ES-I3 (cell line): ENCODE measurements around the gene HNRNPA3.
"Not testable (repeated sequence)": the region's sequence is repeated elsewhere in the genome, so short reads cannot be mapped to it uniquely, and the experiment has no call there.

ENCODE experiments used
- H3K36me3 ChIP-seq: 2 replicates; pipeline ENCODE4 v1.6.1; 2013; ENCODE audit warnings: mild to moderate bottlenecking, low read length, control low read depth, moderate library complexity; ENCODE audit not compliant: insufficient read depth
- H3K4me1 ChIP-seq: 2 replicates; pipeline ENCODE4 v1.6.1; 2013; ENCODE audit warnings: mild to moderate bottlenecking, control low read depth, low read length; ENCODE audit not compliant: insufficient read depth
- H3K9ac ChIP-seq: 2 replicates; pipeline ENCODE4 v1.6.1; 2013; ENCODE audit warnings: low read depth, mild to moderate bottlenecking, low read length, moderate library complexity
- H3K9me3 ChIP-seq: 2 replicates; pipeline ENCODE4 v1.6.1; 2013; ENCODE audit warnings: mild to moderate bottlenecking, low read length, moderate library complexity; ENCODE audit not compliant: control insufficient read depth, insufficient read depth

Gene HNRNPA3

DNA sequence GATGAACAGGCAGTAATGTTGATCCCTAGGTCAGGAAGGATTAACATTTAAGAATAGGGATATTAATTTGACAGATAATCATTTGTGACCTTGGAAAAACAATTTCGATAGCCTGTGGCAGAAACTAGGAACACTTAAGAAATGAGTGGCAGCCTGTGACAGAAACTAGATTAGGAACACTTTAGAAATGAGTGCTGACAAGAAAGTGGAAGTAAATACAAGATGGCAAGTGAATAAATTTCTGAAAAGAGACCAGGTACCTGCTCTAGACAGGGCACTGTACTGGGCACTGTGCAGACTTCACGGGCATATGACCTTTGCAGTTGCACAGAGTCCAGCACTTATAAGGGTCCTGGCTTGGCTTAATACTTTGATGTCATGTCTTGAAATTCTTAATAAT lies 5.5 kb upstream of the HNRNPA3 start:
- H3K36me3 ChIP-seq: no peaks in the 10 kb centered on the region
- peaks cover 11% of the 10 kb centered on the region; the same call in 1 of the 2 replicates for H3K4me1 ChIP-seq
- no peaks in the 10 kb centered on the region for H3K9me3 ChIP-seq
- no peak overlapping the region for H3K9ac ChIP-seq

DNA sequence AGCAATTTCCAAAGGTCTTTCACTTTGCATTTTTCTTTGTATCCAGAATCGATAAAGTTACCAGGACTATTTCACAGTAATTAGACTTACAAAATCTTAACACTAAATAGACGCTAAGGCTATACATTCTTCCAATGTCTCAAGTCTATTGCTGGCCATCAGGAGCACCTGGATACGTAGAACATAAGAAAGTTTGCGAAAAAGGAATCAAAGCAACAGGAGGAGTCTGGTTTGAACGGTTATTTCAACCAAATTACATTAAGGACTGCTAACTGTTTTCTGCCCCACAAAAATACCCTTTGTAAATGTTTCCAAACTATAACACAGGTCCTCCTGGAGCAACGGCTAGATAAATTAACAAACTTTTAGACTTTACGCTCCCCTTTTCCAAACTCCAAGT lies 1.4 kb upstream of the HNRNPA3 start:
- H3K36me3 ChIP-seq: peaks cover 8% of the 10 kb centered on the region
- H3K4me1 ChIP-seq: peaks cover 3% of the 10 kb centered on the region; the same call in 1 of the 2 replicates
- H3K9me3 ChIP-seq: no peaks in the 10 kb centered on the region
- peak overlapping the region; percentile 83 for H3K9ac ChIP-seq

DNA sequence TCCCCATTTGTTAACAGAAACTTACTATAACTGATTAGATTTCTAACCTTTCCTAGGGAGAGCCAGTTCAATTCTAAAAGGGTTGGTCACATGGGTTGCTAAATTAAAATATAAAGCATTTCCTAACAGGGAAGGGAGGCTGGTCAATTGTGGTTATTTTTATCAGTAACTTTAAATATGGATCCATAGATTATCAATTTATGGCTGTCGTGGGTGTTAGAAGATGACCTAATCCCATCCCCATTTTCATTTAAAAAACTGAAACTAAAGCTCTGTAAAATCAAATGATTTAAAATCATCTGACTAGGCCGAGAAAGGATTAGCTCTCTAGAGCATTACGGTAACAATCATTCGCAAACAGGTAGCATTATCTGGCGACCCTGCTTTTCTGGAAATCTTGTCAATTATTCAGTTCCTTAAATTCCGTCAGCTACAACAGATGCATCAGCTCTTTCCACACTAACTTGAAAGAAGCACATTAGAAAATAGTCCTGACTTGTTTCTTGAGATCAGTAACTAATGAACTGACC lies 953 bp upstream of the HNRNPA3 start:
- H3K4me1 ChIP-seq: peaks cover 3% of the 10 kb centered on the region; the same call in 1 of the 2 replicates
- H3K9ac ChIP-seq: peak overlapping the region; percentile 83
- H3K36me3 ChIP-seq: peaks cover 12% of the 10 kb centered on the region
- no peaks in the 10 kb centered on the region for H3K9me3 ChIP-seq

GRCh38 chr2:177212891-177213856 lies 580 bp downstream of the HNRNPA3 start:
- Histone ChIP-seq H3K36me3 (peaks cover 24% of the 10 kb centered on the region), H3K9ac (peak overlapping the region; percentile 81), H3K4me1 (peaks cover 11% of the 10 kb centered on the region), H3K9me3 (no peaks in the 10 kb centered on the region)

GRCh38 chr2:177217247-177217843 lies 4.8 kb downstream of the HNRNPA3 start:
- Histone ChIP-seq H3K9ac (no peak overlapping the region), H3K36me3 (peaks cover 40% of the 10 kb centered on the region), H3K9me3 (no peaks in the 10 kb centered on the region), H3K4me1 (peaks cover 21% of the 10 kb centered on the region)

- Histone ChIP-seq H3K4me1 (peaks cover 19% of the 10 kb centered on the region), H3K36me3 (peaks cover 39% of the 10 kb centered on the region)
- H3K9ac ChIP-seq, H3K9me3 ChIP-seq: not testable (repeated sequence)
Measured at GRCh38 chr2:177219787-177220186, 7.2 kb downstream of the HNRNPA3 start.

DNA sequence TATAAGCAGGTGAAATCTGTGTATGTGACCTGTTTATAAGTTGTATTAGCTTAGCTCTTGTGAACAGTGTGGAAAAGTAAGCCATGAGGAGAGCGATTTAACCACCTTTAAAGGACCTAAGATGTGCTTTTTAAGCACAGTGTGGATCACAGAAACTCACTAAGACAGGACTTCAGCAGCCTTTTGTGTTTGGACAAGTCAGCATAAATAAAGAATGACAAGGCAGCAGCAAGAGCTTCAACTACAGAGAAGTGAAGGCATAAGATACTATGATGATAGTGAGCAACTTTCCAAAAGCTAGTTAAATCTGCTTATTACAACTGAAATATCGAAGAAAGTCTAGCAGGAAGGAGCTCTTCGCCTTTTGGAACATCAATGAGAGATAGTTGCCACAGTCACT lies 8.9 kb downstream of the HNRNPA3 start:
- Histone ChIP-seq H3K9ac (no peak overlapping the region), H3K36me3 (peaks cover 28% of the 10 kb centered on the region), H3K4me1 (peaks cover 18% of the 10 kb centered on the region), H3K9me3 (no peaks in the 10 kb centered on the region)

DNA sequence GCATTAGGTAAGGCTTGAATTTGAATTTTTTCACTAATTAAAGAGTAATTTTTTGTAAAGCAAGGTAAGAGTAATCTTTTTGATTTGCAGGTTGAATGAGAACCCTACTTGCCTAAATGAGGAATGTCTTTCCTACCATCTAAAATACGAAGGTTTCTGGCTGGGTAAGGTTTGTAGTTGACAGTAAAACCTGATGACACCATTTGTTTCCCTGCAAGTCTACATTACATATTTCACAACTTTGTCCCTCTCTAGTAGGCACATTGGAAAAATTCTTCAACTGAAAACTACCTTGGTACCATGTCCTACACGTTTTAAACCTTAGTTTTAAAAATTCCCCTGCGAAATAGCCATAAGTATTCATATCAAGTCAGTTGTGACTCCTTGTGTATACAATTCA lies 9.4 kb downstream of the HNRNPA3 start:
- H3K9ac ChIP-seq: no peak overlapping the region
- peaks cover 17% of the 10 kb centered on the region for H3K4me1 ChIP-seq
- peaks cover 24% of the 10 kb centered on the region for H3K36me3 ChIP-seq
- H3K9me3 ChIP-seq: no peaks in the 10 kb centered on the region

DNA sequence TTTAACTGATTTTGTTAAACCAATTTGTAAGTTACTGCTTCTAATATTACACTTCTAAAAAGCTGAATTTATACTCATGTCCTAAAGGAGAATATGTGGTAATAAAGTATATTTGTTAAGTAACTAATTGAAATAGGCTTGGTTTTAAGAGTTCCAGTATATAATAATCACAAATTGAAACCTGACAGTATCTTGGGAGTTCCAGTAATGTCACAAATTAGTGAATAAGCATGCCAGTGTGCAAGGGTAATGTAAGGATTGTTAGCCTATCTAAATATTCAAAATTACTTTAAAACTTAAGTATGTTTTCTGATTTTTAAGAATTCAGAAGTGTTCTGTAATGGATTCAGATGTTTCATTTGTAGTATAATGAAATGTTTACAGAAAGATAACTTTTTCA lies 10.8 kb downstream of the HNRNPA3 start:
- H3K4me1 ChIP-seq, H3K9ac ChIP-seq, H3K9me3 ChIP-seq: not testable (repeated sequence)
- H3K36me3 ChIP-seq: peaks cover 14% of the 10 kb centered on the region; the same call in 1 of the 2 replicates

- Histone ChIP-seq H3K36me3 (peaks cover 12% of the 10 kb centered on the region; the same call in 1 of the 2 replicates), H3K9ac (no peak overlapping the region), H3K9me3 (no peaks in the 10 kb centered on the region), H3K4me1 (no peaks in the 10 kb centered on the region; the same call in 1 of the 2 replicates)
Measured at GRCh38 chr2:177225965-177226360, 13.4 kb downstream of the HNRNPA3 start.

- Histone ChIP-seq H3K9me3 (no peaks in the 10 kb centered on the region), H3K4me1 (no peaks in the 10 kb centered on the region; the same call in 1 of the 2 replicates), H3K9ac (no peak overlapping the region), H3K36me3 (peaks cover 19% of the 10 kb centered on the region)
Measured at GRCh38 chr2:177229442-177230242, 17.0 kb downstream of the HNRNPA3 start.

- Histone ChIP-seq H3K9me3 (no peaks in the 10 kb centered on the region), H3K36me3 (peaks cover 19% of the 10 kb centered on the region), H3K9ac (no peak overlapping the region), H3K4me1 (no peaks in the 10 kb centered on the region; the same call in 1 of the 2 replicates)
Measured at GRCh38 chr2:177231270-177231669, 18.7 kb downstream of the HNRNPA3 start.

- H3K9me3 ChIP-seq: no peaks in the 10 kb centered on the region
- H3K36me3 ChIP-seq: peaks cover 19% of the 10 kb centered on the region
- no peak overlapping the region for H3K9ac ChIP-seq
- H3K4me1 ChIP-seq: no peaks in the 10 kb centered on the region; the same call in 1 of the 2 replicates
Measured at GRCh38 chr2:177232098-177232704, 19.6 kb downstream of the HNRNPA3 start.

DNA sequence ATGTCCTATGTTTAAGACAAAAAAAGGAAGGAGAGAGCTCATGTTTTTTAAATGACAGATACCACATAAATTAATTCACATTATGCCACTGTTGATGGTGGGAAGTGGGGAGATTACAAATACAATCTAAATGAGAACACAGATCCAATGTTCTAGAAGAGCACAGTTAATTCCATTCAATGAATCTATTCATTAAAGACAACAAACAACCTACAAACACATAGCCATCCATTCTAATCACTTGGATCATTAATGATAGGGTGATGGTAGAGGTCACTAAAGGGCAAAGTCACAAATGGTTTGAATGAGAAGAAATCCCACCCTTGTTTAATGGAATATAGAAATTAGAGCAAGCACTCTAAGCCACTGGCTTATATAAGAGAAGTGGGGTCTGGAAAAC lies 21.7 kb downstream of the HNRNPA3 start:
- no peak overlapping the region for H3K9ac ChIP-seq
- H3K9me3 ChIP-seq: no peaks in the 10 kb centered on the region
- H3K4me1 ChIP-seq: no peaks in the 10 kb centered on the region
- H3K36me3 ChIP-seq: peaks cover 19% of the 10 kb centered on the region
